ENCODE results near the gene PPP5C.

DNA sequence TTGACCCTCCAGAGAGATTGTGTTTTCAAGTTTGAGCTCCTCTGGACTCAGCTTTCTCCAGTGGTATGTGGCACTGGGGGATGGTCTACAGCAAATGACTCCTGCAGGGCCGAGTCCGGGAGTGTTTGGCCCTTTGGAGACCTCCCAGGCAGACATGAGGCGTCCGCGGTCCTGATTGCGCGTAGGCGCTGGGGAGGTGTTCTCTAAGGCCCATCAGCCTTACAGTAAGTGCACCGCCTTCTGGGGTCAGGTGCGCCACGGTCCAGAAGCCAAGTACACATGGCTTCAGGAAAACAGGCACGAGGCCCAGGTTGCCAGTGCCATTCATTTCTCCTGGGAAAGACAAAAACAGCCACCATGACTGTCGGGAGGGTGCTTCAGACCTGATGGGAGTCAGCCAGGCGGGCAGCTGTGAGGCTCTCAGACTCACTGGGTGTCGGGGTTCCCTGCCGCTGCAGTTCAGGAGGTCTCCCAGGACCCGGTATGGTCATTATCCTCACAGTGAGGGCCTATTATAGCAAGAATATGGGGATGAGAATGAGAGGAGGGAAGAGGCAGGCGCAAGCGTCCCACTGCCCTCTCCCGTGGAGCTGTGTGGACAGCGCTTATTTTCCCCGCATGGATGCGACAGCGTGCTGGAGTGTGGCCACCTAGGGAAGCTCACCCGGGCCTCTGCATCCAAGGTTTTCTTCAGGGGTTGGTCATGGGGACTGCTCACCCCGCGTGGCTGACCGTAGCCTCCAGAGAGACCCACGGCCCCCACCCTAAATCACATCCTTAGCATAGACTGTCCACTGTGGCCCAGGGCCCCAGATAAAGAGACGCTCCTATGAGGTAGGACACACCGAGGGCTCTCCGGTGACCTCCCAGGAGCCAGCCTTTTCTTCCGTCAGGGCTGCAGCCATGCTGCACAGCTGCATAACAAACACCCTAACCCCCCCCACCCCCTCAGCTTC lies 44.7 kb downstream of the PPP5C start:
- TF ChIP-seq, protein P1, sequence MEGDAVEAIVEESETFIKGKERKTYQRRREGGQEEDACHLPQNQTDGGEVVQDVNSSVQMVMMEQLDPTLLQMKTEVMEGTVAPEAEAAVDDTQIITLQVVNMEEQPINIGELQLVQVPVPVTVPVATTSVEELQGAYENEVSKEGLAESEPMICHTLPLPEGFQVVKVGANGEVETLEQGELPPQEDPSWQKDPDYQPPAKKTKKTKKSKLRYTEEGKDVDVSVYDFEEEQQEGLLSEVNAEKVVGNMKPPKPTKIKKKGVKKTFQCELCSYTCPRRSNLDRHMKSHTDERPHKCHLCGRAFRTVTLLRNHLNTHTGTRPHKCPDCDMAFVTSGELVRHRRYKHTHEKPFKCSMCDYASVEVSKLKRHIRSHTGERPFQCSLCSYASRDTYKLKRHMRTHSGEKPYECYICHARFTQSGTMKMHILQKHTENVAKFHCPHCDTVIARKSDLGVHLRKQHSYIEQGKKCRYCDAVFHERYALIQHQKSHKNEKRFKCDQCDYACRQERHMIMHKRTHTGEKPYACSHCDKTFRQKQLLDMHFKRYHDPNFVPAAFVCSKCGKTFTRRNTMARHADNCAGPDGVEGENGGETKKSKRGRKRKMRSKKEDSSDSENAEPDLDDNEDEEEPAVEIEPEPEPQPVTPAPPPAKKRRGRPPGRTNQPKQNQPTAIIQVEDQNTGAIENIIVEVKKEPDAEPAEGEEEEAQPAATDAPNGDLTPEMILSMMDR (IDR thresholded peaks at IDR 0.05; ENCODE audit: control extremely low read depth in 1 of 3, insufficient read depth in 1 of 3, low read depth in 1 of 3, low read length in 3 of 3), result no peak
- TF ChIP-seq RNF2 (IDR thresholded peaks at IDR 0.05; ENCODE audit: borderline replicate concordance, low read depth, low read length, missing control alignments, poor library complexity, severe bottlenecking), result no peak
- no peak for TF ChIP-seq EZH2 (IDR thresholded peaks at IDR 0.05; ENCODE audit: low read depth, low read length, severe bottlenecking)
- TF ChIP-seq, protein P2, sequence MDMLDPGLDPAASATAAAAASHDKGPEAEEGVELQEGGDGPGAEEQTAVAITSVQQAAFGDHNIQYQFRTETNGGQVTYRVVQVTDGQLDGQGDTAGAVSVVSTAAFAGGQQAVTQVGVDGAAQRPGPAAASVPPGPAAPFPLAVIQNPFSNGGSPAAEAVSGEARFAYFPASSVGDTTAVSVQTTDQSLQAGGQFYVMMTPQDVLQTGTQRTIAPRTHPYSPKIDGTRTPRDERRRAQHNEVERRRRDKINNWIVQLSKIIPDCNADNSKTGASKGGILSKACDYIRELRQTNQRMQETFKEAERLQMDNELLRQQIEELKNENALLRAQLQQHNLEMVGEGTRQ (IDR thresholded peaks at IDR 0.05; ENCODE audit: low read length), result no peak
- TF ChIP-seq RAD21 (IDR thresholded peaks at IDR 0.05 in 1 of 2, conservative IDR thresholded peaks at IDR 0.05 in 1 of 2; ENCODE audit: low read depth in 2 of 2, low read length in 2 of 2), result no peak
- no peak for TF ChIP-seq SIRT6 (IDR thresholded peaks at IDR 0.05; ENCODE audit: low read length)
- no peak for TF ChIP-seq POLR2AphosphoS5 (IDR thresholded peaks at IDR 0.05; ENCODE audit: low read depth, low read length)
- TF ChIP-seq, protein P3, sequence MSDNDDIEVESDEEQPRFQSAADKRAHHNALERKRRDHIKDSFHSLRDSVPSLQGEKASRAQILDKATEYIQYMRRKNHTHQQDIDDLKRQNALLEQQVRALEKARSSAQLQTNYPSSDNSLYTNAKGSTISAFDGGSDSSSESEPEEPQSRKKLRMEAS (IDR thresholded peaks at IDR 0.05), result no peak
- TF ChIP-seq CBX5 (IDR thresholded peaks at IDR 0.05; ENCODE audit: low read depth, low read length), result no peak

Data from H1 (cell line).